IMR-90 (cell line): ENCODE measurements around the gene RARRES2. TPM values are rescaled to one million over a fixed set of nuclear protein-coding genes. Genes with fewer than 3 reads are reported as not detected.

Source experiments
- ATAC-seq: fragments of 200-7000 bp; cut with Tn5 transposase; 2 replicates; pipeline ENCODE4 v1.9.1; 2020; ENCODE audit warnings: low read depth, mild to moderate bottlenecking, moderate library complexity
- BruUV-seq: library from RNA; stranded (reverse); fragments of 400-500 nt; replicated peaks from 2 replicates; lab custom pipeline; 2021; lab: Mats Ljungman, UMichigan
- CTCF ChIA-PET: fragments of 300-600 bp; formaldehyde crosslinking; extraction: SDS; loops from one replicate; lab custom pipeline; 2021; ENCODE audit warnings: antibody characterized with exemption; lab: Yijun Ruan, JAX
- POLR2A ChIA-PET: fragments of 300-600 bp; sonication (Branson Sonifier 250); formaldehyde crosslinking; loops from one replicate; lab custom pipeline; 2022; ENCODE audit warnings: antibody characterized with exemption; ENCODE audit not compliant: unreplicated experiment; lab: Charles Lee
- DNase-seq: peaks from one replicate; pipeline ENCODE4 v3.0.0; 2013
- H2AFZ ChIP-seq: replicated peaks from 2 replicates; pipeline ENCODE3; 2013; ENCODE audit warnings: low read length, mild to moderate bottlenecking; ENCODE audit not compliant: poor library complexity
- H2AK5ac ChIP-seq: 2 replicates; pipeline ENCODE4 v1.6.1; 2013; ENCODE audit warnings: low read depth, low read length, inconsistent platforms
- H2AK9ac ChIP-seq: replicated peaks from 2 replicates; pipeline ENCODE3; 2013; ENCODE audit warnings: mild to moderate bottlenecking, low read depth, low read length, moderate library complexity; ENCODE audit not compliant: poor library complexity
- H2BK120ac ChIP-seq: 2 replicates; pipeline ENCODE4 v1.6.1; 2013; ENCODE audit warnings: low read depth, low read length, inconsistent platforms
- H2BK15ac ChIP-seq: 3 replicates; pipeline ENCODE4 v1.6.1; 2013; ENCODE audit warnings: low read depth, low read length, inconsistent platforms
- H2BK20ac ChIP-seq: 2 replicates; pipeline ENCODE4 v1.6.1; 2013; ENCODE audit warnings: low read depth, mild to moderate bottlenecking, inconsistent platforms, low read length, moderate library complexity
- H2BK5ac ChIP-seq: 2 replicates; pipeline ENCODE4 v1.6.1; 2013; ENCODE audit warnings: mild to moderate bottlenecking, low read depth, low read length, inconsistent platforms; ENCODE audit not compliant: poor library complexity, severe bottlenecking
- H3K14ac ChIP-seq: replicated peaks from 2 replicates; pipeline ENCODE4 v1.6.1; 2013; ENCODE audit warnings: low read depth, low read length, inconsistent platforms
- H3K18ac ChIP-seq: 2 replicates; pipeline ENCODE4 v1.6.1; 2013; ENCODE audit warnings: low read depth, low read length, control low read depth
- H3K23ac ChIP-seq: 2 replicates; pipeline ENCODE4 v1.6.1; 2013; ENCODE audit warnings: low read depth, low read length, inconsistent platforms
- H3K27ac ChIP-seq: 2 replicates; pipeline ENCODE4 v1.5.1; 2013; ENCODE audit warnings: mild to moderate bottlenecking, control low read depth, low read length; ENCODE audit not compliant: insufficient read depth
- H3K27me3 ChIP-seq: 2 replicates; pipeline ENCODE4 v1.6.1; 2013; ENCODE audit warnings: low read length; ENCODE audit not compliant: control insufficient read depth, insufficient read depth
- H3K36me3 ChIP-seq: 2 replicates; pipeline ENCODE4 v1.6.1; 2013; ENCODE audit warnings: low read length, mixed read lengths; ENCODE audit not compliant: control insufficient read depth, insufficient read depth
- H3K4ac ChIP-seq: 2 replicates; pipeline ENCODE4 v1.6.1; 2013; ENCODE audit warnings: low read depth, low read length, inconsistent platforms
- H3K4me1 ChIP-seq: 2 replicates; pipeline ENCODE4 v1.6.1; 2013; ENCODE audit warnings: low read length, mixed read lengths; ENCODE audit not compliant: control insufficient read depth, insufficient read depth
- H3K4me2 ChIP-seq: 2 replicates; pipeline ENCODE4 v1.6.1; 2013; ENCODE audit warnings: low read depth, mild to moderate bottlenecking, control low read depth, low read length, moderate library complexity
- H3K4me3 ChIP-seq: 2 replicates; pipeline ENCODE4 v1.5.1; 2013; ENCODE audit warnings: low read depth, mild to moderate bottlenecking, control low read depth, low read length, moderate library complexity; ENCODE audit not compliant: insufficient read depth
- H3K56ac ChIP-seq: 2 replicates; pipeline ENCODE4 v1.6.1; 2013; ENCODE audit warnings: low read length, inconsistent platforms; ENCODE audit not compliant: insufficient read depth; ENCODE audit errors: extremely low read depth
- H3K79me1 ChIP-seq, 2 experiments: 2 replicates each; pipeline ENCODE4 v1.6.1; 2013; ENCODE audit warnings: low read length in 2 of 2, inconsistent platforms in 1 of 2, low read depth in 1 of 2
- H3K9ac ChIP-seq: 2 replicates; pipeline ENCODE4 v1.6.1; 2013; ENCODE audit warnings: low read depth, low read length, control low read depth
- H3K9me1 ChIP-seq: 2 replicates; pipeline ENCODE4 v1.6.1; 2013; ENCODE audit warnings: low read length, inconsistent platforms; ENCODE audit not compliant: insufficient read depth
- H3K9me3 ChIP-seq: 2 replicates; pipeline ENCODE4 v1.6.1; 2013; ENCODE audit warnings: low read length; ENCODE audit not compliant: control insufficient read depth, insufficient read depth
- H4K20me1 ChIP-seq: 2 replicates; pipeline ENCODE4 v1.6.1; 2013; ENCODE audit warnings: low read length, inconsistent platforms; ENCODE audit not compliant: insufficient read depth
- H4K5ac ChIP-seq: 2 replicates; pipeline ENCODE4 v1.6.1; 2013; ENCODE audit warnings: mild to moderate bottlenecking, low read depth, low read length, control low read depth
- H4K8ac ChIP-seq, 2 experiments: 2 replicates each; pipeline ENCODE4 v1.6.1; 2013; ENCODE audit warnings: low read depth in 2 of 2, low read length in 2 of 2, control low read depth in 1 of 2, inconsistent platforms in 1 of 2
- H4K91ac ChIP-seq: 2 replicates; pipeline ENCODE4 v1.6.1; 2013; ENCODE audit warnings: low read depth, low read length, inconsistent platforms; ENCODE audit not compliant: insufficient read depth
- BHLHE40 ChIP-seq: fragments of 150-350 bp; IDR thresholded peaks from 2 replicates; pipeline ENCODE4 v1.6.1; 2016; ENCODE audit warnings: mild to moderate bottlenecking, low read depth, low read length
- CEBPB ChIP-seq: IDR thresholded peaks from 2 replicates; pipeline ENCODE4 v1.6.1; 2012; ENCODE audit warnings: low read depth, low read length, improper control_type of control experiment
- CHD1 ChIP-seq: IDR thresholded peaks from 2 replicates; pipeline ENCODE4 v1.6.1; 2012; ENCODE audit warnings: low read depth, low read length, improper control_type of control experiment
- FOS ChIP-seq: fragments of 150-350 bp; IDR thresholded peaks from 2 replicates; pipeline ENCODE4 v1.6.1; 2016; ENCODE audit warnings: low read depth, low read length
- MAFK ChIP-seq: IDR thresholded peaks from 2 replicates; pipeline ENCODE4 v1.6.1; 2012; ENCODE audit warnings: low read depth, low read length, improper control_type of control experiment
- NFE2L2 ChIP-seq: fragments of 150-350 bp; IDR thresholded peaks from 2 replicates; pipeline ENCODE4 v1.6.1; 2016; ENCODE audit warnings: low read depth, mild to moderate bottlenecking, low read length
- POLR2A ChIP-seq: IDR thresholded peaks from 2 replicates; pipeline ENCODE4 v1.6.1; 2012; ENCODE audit warnings: mild to moderate bottlenecking, low read depth, low read length
- RAD21 ChIP-seq: IDR thresholded peaks from 2 replicates; pipeline ENCODE4 v1.6.1; 2012; ENCODE audit warnings: low read length, improper control_type of control experiment
- RCOR1 ChIP-seq: IDR thresholded peaks from 2 replicates; pipeline ENCODE4 v1.6.1; 2012; ENCODE audit warnings: mild to moderate bottlenecking, low read length, improper control_type of control experiment; ENCODE audit not compliant: insufficient replicate concordance
- RFX5 ChIP-seq: IDR thresholded peaks from 2 replicates; pipeline ENCODE4 v1.8.0; 2012; ENCODE audit warnings: low read depth, mild to moderate bottlenecking, low read length, moderate library complexity
- WGBS, 2 experiments: methylation state at CpG; one replicate each; pipeline versions ENCODE4 v1.1.5 to v1.1.7; 2013; ENCODE audit warnings: missing lambda C conversion rate in 2 of 2; ENCODE audit not compliant: insufficient read length in 1 of 2; ENCODE audit errors: extremely low coverage in 2 of 2; 5-methylcytosine and 5-hydroxymethylcytosine counted together
- dilution Hi-C: fragments of 300-500 bp; cut with HindIII; formaldehyde crosslinking; loops from one replicate; pipeline ENCODE4 v1.14.3; 2018; ENCODE audit warnings: low sequenced_read_pairs; ENCODE audit not compliant: unreplicated experiment
- in situ Hi-C: fragments of 300-500 bp; cut with MboI; formaldehyde crosslinking; loops from 3 replicates; pipeline ENCODE4 v1.14.3; 2019; ENCODE audit warnings: low sequenced_read_pairs, inconsistent platforms, mixed read lengths
- intact Hi-C: fragments of 100-400 bp; cut with micrococcal nuclease; formaldehyde crosslinking; loops from 2 replicates; pipeline ENCODE4 v1.10.0; 2022
- polyA plus RNA-seq, 3 experiments: library from polyadenylated mRNA; depleted of rRNA; stranded (reverse); fragments of >200 nt; gene quantifications; 2 replicates each; pipeline ENCODE4 v1.2.3, GENCODE V29; 2012; ENCODE audit warnings: low replicate concordance in 1 of 3
- total RNA-seq: library from RNA; depleted of rRNA; stranded (reverse); fragments of >200 nt; gene quantifications from 2 replicates; pipeline ENCODE4 v1.2.3, GENCODE V29; 2012
- TF ChIP-seq, protein P1 (sequence below): fragments of 150-350 bp; IDR thresholded peaks from 2 replicates; pipeline ENCODE4 v1.6.1; 2016; ENCODE audit warnings: low read depth, mild to moderate bottlenecking, low read length, moderate library complexity, borderline replicate concordance
- TF ChIP-seq, protein P2 (sequence below): fragments of 150-350 bp; IDR thresholded peaks from 2 replicates; pipeline ENCODE4 v1.6.1; 2017; ENCODE audit warnings: mild to moderate bottlenecking, antibody characterized with exemption, low read length, low read depth

The RARRES2 gene
- total and polyA plus RNA-seq, 2 of the 4 experiments (the other 2 are of a cell fraction), result 1.6 TPM; not detected in 1

DNA sequence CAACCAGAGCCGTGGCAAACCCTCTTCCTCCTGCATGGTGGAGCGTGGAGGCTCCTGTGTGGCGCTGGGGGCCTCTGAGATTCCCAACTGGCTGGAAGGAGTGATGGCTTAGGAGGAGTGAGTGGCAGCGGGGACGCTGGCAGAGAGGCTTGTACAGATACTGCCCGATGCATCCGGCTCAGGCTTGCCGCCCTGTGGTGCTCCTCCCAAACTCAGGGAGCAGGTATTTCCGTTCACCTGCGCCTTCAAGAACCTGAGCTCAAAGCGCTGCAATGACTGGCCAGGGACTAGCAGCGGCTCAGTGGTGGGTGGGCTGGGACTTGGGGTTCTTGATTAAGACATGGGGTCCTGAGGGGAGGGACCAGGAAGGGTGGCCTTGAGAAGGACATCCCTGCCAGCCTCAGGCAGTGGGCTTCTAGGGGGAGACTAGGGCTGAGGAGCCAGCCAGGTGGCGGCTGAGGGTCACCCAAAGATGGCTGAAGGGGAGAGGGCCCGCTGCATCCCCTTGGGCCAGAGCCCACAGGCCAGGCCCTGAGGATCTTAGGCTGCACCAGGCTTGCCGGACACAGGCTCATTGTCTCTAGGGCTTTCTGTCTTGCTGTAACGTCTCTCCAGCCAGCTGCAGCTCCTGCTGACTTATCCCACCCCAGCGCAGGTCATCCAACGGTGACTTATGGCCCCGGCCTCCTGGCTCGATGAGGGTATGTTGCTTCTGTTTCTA lies 40.9 kb upstream of the RARRES2 start:
- no peak overlapping the region for H2AK5ac ChIP-seq
- peaks cover 10% of the 10 kb centered on the region for H3K4me1 ChIP-seq
- no peak overlapping the region for H2AFZ ChIP-seq
- intact Hi-C loops (no loop called here), in situ Hi-C loops (no loop called here), dilution Hi-C loops (no loop called here)
- H2BK5ac ChIP-seq, result no peak overlapping the region
- no peak overlapping the region for H2BK15ac ChIP-seq
- ATAC-seq, result no peak
- no peak overlapping the region for H4K91ac ChIP-seq
- H4K5ac ChIP-seq, result no peak overlapping the region
- no peak for DNase-seq
- peak overlapping the region; percentile 67 for H2AK9ac ChIP-seq
- no TSS peak for BruUV-seq
- no peak for TF ChIP-seq BHLHE40
- TF ChIP-seq CEBPB, result no peak
- TF ChIP-seq CHD1, result no peak
- no peak for TF ChIP-seq RFX5
- no peak for TF ChIP-seq NFE2L2
- TF ChIP-seq, protein P1, sequence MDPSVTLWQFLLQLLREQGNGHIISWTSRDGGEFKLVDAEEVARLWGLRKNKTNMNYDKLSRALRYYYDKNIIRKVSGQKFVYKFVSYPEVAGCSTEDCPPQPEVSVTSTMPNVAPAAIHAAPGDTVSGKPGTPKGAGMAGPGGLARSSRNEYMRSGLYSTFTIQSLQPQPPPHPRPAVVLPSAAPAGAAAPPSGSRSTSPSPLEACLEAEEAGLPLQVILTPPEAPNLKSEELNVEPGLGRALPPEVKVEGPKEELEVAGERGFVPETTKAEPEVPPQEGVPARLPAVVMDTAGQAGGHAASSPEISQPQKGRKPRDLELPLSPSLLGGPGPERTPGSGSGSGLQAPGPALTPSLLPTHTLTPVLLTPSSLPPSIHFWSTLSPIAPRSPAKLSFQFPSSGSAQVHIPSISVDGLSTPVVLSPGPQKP, result no peak
- no peak for TF ChIP-seq POLR2A
- TF ChIP-seq RCOR1, result no peak
- no peak for TF ChIP-seq MAFK
- no peak for TF ChIP-seq RAD21
- TF ChIP-seq, protein P2, sequence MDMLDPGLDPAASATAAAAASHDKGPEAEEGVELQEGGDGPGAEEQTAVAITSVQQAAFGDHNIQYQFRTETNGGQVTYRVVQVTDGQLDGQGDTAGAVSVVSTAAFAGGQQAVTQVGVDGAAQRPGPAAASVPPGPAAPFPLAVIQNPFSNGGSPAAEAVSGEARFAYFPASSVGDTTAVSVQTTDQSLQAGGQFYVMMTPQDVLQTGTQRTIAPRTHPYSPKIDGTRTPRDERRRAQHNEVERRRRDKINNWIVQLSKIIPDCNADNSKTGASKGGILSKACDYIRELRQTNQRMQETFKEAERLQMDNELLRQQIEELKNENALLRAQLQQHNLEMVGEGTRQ, result no peak
- no peak for TF ChIP-seq FOS
- H3K9me3 ChIP-seq, result no peaks in the 10 kb centered on the region
- no peak overlapping the region for H3K4me3 ChIP-seq
- CTCF ChIA-PET, result no interaction called here
- H3K23ac ChIP-seq, result no peak overlapping the region
- no peak overlapping the region for H4K8ac ChIP-seq
- H3K79me1 ChIP-seq, result peaks cover 21 to 46% of the 10 kb centered on the region in 2 experiments
- H3K27me3 ChIP-seq, result no peaks in the 10 kb centered on the region
- H3K9ac ChIP-seq, result no peak overlapping the region
- WGBS, 2 experiments, result 100% methylated on average over 1 of the region's 20 CpGs; no CpG with 5 or more reads in 1 of the 2 experiments
- peaks cover 2% of the 10 kb centered on the region; the same call in 1 of the 2 replicates for H3K36me3 ChIP-seq
- H3K4me2 ChIP-seq, result no peak overlapping the region
- H3K4ac ChIP-seq, result no peak overlapping the region
- H3K14ac ChIP-seq, result no peak overlapping the region
- H2BK120ac ChIP-seq, result no peak overlapping the region
- H3K27ac ChIP-seq, result no peak overlapping the region
- H2BK20ac ChIP-seq, result no peak overlapping the region
- peaks cover 14% of the 10 kb centered on the region; the same call in 1 of the 2 replicates for H3K9me1 ChIP-seq
- H3K56ac ChIP-seq, result no peak overlapping the region
- peaks cover 7% of the 10 kb centered on the region; the same call in 1 of the 2 replicates for H4K20me1 ChIP-seq
- no peak overlapping the region for H3K18ac ChIP-seq
- POLR2A ChIA-PET, result no interaction called here
